Sigmoid colon (tissue), 7 donors: ENCODE measurements around the gene C14orf180. TPM values are rescaled to one million over a fixed set of nuclear protein-coding genes. Genes with fewer than 3 reads are reported as not detected.

Source experiments
- DNase-seq: peaks from one replicate; pipeline ENCODE4 v3.0.0-alpha.2; 2019
- H3K27ac ChIP-seq, 4 donors: fragments of 200-600 bp; sonication (generic); one replicate each; pipeline ENCODE4 v1.5.1; 2016 to 2019; ENCODE audit warnings: mild to moderate bottlenecking in 1 of 4
- H3K27me3 ChIP-seq, 3 donors: fragments of 200-600 bp; sonication (generic); one replicate each; pipeline ENCODE4 v1.5.1; 2019; ENCODE audit warnings: mild to moderate bottlenecking in 1 of 3
- H3K36me3 ChIP-seq, 4 donors: fragments of 200-600 bp; sonication (generic); one replicate each; pipeline ENCODE4 v1.5.1; 2016 to 2019
- H3K4me1 ChIP-seq, 4 donors: fragments of 200-600 bp; sonication (generic); one replicate each; pipeline ENCODE4 v1.5.1; 2017 to 2019
- H3K4me3 ChIP-seq, 4 donors: fragments of 200-600 bp; sonication (generic); one replicate each; pipeline ENCODE4 v1.5.1; 2017 to 2019; ENCODE audit warnings: mild to moderate bottlenecking in 2 of 4, moderate library complexity in 1 of 4
- H3K9me3 ChIP-seq, 4 donors: fragments of 200-600 bp in 3 of 4; sonication (generic) in 3 of 4; one replicate each; pipeline versions ENCODE4 v1.5.1 to v1.6.1; 2013 to 2019
- CTCF ChIP-seq, 4 experiments: fragments of 450-650 bp in 3 of 4; fragments of 200-600 bp in 1 of 4; IDR thresholded peaks; one replicate each; pipeline ENCODE4 v1.5.1; 2016 to 2019; ENCODE audit warnings: antibody characterized with exemption in 4 of 4, mild to moderate bottlenecking in 3 of 4, moderate library complexity in 2 of 4
- EP300 ChIP-seq, 4 donors: sonication (generic); formaldehyde crosslinking; IDR thresholded peaks; one replicate each; pipeline ENCODE4 v1.6.1; 2017; ENCODE audit warnings: antibody characterized with exemption in 4 of 4
- POLR2A ChIP-seq, 2 donors: fragments of 450-650 bp; IDR thresholded peaks; one replicate each; pipeline ENCODE4 v1.6.1; 2016; ENCODE audit warnings: antibody characterized with exemption in 2 of 2, mild to moderate bottlenecking in 2 of 2, moderate library complexity in 2 of 2
- POLR2AphosphoS5 ChIP-seq, 4 donors: sonication (generic); formaldehyde crosslinking; IDR thresholded peaks; one replicate each; pipeline ENCODE4 v1.6.1; 2017; ENCODE audit warnings: antibody characterized with exemption in 4 of 4
- WGBS, 2 donors: extraction: QIAGEN DNeasy Blood & Tissue Kit; methylation state at CpG; one replicate each; pipeline ENCODE4 v1.1.7; 2013; 5-methylcytosine and 5-hydroxymethylcytosine counted together
- intact Hi-C: fragments of 100-400 bp; cut with DNase I; formaldehyde crosslinking; loops from one replicate; pipeline ENCODE4 v1.15.1; 2023
- polyA plus RNA-seq, 3 donors: library from polyadenylated mRNA; stranded (reverse); fragments of 200-250 nt; gene quantifications; one replicate each; pipeline ENCODE4 v1.2.3, GENCODE V29; 2013
- total RNA-seq, 4 donors: library from RNA; depleted of rRNA; stranded (reverse); fragments of >200 nt; gene quantifications; one replicate each; pipeline ENCODE4 v1.1.0, GENCODE V29; 2016
- donor health status: healthy with polysubstance abuse.
- donor health status: Bipolar disorder and iron deficiency.
- donor health status: healthy.

Gene C14orf180
- total and polyA plus RNA-seq, 7 donors = 0.16 to 5.0 (median 0.58) TPM; not detected in 1

GRCh38 chr14:104561124-104561557 is 18.4 kb upstream of the C14orf180 start:
- peaks cover 0 to 41% (median 26%) of the 10 kb centered on the region in 3 donors for H3K27me3 ChIP-seq

GRCh38 chr14:104561632-104562495 is 17.7 kb upstream of the C14orf180 start:
- whole genome bisulfite sequencing, 2 donors = 68 to 76% methylated on average over 23 of the region's 23 CpGs
- H3K4me1 ChIP-seq = peaks cover 0 to 9% (median 4%) of the 10 kb centered on the region in 4 donors
- TF ChIP-seq EP300 (IDR thresholded peaks at IDR 0.05) (no peak), POLR2A (IDR thresholded peaks at IDR 0.05) (no peak), POLR2AphosphoS5 (IDR thresholded peaks at IDR 0.05) (no peak), CTCF (IDR thresholded peaks at IDR 0.05) (no peak)
- H3K4me3 ChIP-seq = no peak overlapping the region
- H3K36me3 ChIP-seq = no peaks in the 10 kb centered on the region
- intact Hi-C loops = no loop called here
- no peaks in the 10 kb centered on the region for H3K9me3 ChIP-seq
- H3K27ac ChIP-seq = no peak overlapping the region
- DNase-seq = no peak
- H3K27me3 ChIP-seq = peaks cover 0 to 41% (median 29%) of the 10 kb centered on the region in 3 donors

More at GRCh38 chr14:104561124-104561557, 18.4 kb upstream of the C14orf180 start:
- H3K4me1 ChIP-seq = peaks cover 0 to 9% (median 4%) of the 10 kb centered on the region in 4 donors
- TF ChIP-seq EP300 (IDR thresholded peaks at IDR 0.05) = no peak
- TF ChIP-seq POLR2AphosphoS5 (IDR thresholded peaks at IDR 0.05) = no peak
- no peak for TF ChIP-seq POLR2A (IDR thresholded peaks at IDR 0.05)
- TF ChIP-seq CTCF (IDR thresholded peaks at IDR 0.05) = no peak
- no peak overlapping the region for H3K4me3 ChIP-seq
- intact Hi-C loops = no loop called here
- 28 to 56% methylated on average over 17 of the region's 17 CpGs for WGBS, 2 donors
- no peaks in the 10 kb centered on the region for H3K9me3 ChIP-seq
- DNase-seq = no peak
- no peak overlapping the region for H3K27ac ChIP-seq
- no peaks in the 10 kb centered on the region for H3K36me3 ChIP-seq

- peaks cover 0 to 45% (median 29%) of the 10 kb centered on the region in 3 donors for H3K27me3 ChIP-seq
- 83 to 85% methylated on average over 5 of the region's 5 CpGs for WGBS, 2 donors
- H3K36me3 ChIP-seq = no peaks in the 10 kb centered on the region
- H3K4me3 ChIP-seq = no peak overlapping the region
- intact Hi-C loops = no loop called here
- H3K4me1 ChIP-seq = peaks cover 0 to 9% (median 4%) of the 10 kb centered on the region in 4 donors
- no peaks in the 10 kb centered on the region for H3K9me3 ChIP-seq
- no peak for TF ChIP-seq POLR2A (IDR thresholded peaks at IDR 0.05)
- no peak for TF ChIP-seq CTCF (IDR thresholded peaks at IDR 0.05)
- TF ChIP-seq EP300 (IDR thresholded peaks at IDR 0.05) = no peak
- TF ChIP-seq POLR2AphosphoS5 (IDR thresholded peaks at IDR 0.05) = no peak
- H3K27ac ChIP-seq = no peak overlapping the region
- no peak for DNase-seq
Measured at GRCh38 chr14:104562606-104563005, 17.0 kb upstream of the C14orf180 start.

GRCh38 chr14:104563191-104563741 is 16.3 kb upstream of the C14orf180 start:
- H3K4me1 ChIP-seq = peaks cover 0 to 9% (median 4%) of the 10 kb centered on the region in 4 donors
- no peak for DNase-seq
- peaks cover 0 to 51% (median 29%) of the 10 kb centered on the region in 3 donors for H3K27me3 ChIP-seq
- no peaks in the 10 kb centered on the region for H3K36me3 ChIP-seq
- intact Hi-C loops = no loop called here
- H3K4me3 ChIP-seq = no peak overlapping the region
- no peaks in the 10 kb centered on the region for H3K9me3 ChIP-seq
- 46 to 48% methylated on average over 15 of the region's 15 CpGs for WGBS, 2 donors
- no peak overlapping the region for H3K27ac ChIP-seq
- TF ChIP-seq EP300 (IDR thresholded peaks at IDR 0.05) = no peak
- TF ChIP-seq POLR2AphosphoS5 (IDR thresholded peaks at IDR 0.05) = no peak
- TF ChIP-seq POLR2A (IDR thresholded peaks at IDR 0.05) = no peak
- no peak for TF ChIP-seq CTCF (IDR thresholded peaks at IDR 0.05)
